GM20000 (cell line): ENCODE data around the gene SIX1.

Experiments used
- DNase-seq: peaks from one replicate; pipeline ENCODE4 v3.0.0; 2012; ENCODE audit warnings: low spot score
- TF ChIP-seq, protein P1 (sequence below): IDR thresholded peaks from 2 replicates; pipeline ENCODE4 v1.5.1; 2012; ENCODE audit warnings: mild to moderate bottlenecking, control low read depth; ENCODE audit errors: extremely low read depth, missing control alignments

Gene SIX1

DNA sequence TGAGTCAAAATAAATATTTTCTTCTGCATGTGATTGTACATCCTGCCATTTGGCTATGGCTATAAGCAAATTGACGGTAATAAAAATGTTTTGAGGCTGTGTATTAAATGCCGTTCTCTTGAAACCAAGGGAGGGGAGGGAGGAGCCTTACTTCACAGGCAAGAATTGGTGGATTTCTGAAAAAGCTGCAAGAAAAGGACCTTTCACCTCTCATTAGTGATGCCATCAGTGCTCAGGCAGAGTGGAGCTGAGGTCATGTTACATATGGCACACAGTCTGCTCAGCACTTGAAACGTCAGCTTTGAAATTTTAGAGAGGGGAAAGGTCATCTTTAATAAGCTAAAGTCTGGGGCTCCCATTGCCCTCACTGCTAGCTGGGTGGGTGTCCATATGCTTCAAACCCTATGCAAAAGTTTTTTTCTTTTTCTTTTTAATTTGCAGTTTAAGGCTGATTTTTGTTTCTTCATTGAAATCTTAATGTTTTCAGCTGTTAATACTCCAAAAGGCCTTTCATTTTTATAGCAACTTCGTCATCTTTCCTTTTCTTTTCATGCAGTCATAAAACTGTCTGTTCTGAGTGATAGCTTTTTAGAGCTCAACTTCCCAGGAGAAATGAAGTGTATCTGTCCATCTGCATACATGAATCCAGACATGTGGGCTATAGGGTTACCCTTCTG, 9.8 kb upstream of the SIX1 start:
- TF ChIP-seq, protein P1, sequence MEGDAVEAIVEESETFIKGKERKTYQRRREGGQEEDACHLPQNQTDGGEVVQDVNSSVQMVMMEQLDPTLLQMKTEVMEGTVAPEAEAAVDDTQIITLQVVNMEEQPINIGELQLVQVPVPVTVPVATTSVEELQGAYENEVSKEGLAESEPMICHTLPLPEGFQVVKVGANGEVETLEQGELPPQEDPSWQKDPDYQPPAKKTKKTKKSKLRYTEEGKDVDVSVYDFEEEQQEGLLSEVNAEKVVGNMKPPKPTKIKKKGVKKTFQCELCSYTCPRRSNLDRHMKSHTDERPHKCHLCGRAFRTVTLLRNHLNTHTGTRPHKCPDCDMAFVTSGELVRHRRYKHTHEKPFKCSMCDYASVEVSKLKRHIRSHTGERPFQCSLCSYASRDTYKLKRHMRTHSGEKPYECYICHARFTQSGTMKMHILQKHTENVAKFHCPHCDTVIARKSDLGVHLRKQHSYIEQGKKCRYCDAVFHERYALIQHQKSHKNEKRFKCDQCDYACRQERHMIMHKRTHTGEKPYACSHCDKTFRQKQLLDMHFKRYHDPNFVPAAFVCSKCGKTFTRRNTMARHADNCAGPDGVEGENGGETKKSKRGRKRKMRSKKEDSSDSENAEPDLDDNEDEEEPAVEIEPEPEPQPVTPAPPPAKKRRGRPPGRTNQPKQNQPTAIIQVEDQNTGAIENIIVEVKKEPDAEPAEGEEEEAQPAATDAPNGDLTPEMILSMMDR = no peak
- no peak for DNase-seq

DNA sequence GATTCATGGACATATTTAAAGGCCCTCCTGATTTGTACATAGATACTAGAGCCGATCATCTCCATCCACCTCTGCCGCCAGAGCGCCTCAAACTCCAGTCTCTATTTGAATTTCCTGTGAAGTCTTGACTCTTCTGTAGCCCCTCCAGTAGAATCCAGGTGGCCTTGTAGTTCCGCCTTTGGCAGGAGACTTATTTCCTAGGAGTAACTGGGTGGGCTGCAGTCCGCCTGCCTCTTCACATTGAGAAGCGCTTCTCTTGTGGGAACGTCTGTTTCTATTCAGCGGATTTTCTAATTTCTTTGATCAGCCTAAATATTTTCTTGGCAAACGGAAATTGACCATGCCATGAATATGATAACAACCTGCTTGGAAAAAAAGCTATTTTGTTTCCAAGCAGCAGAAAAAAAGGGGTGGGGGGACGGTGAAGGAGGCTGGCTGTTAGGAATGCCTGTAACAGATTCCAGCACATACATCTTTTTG, 9.0 kb upstream of the SIX1 start:
- TF ChIP-seq, protein P1 = no peak
- no peak for DNase-seq

DNA sequence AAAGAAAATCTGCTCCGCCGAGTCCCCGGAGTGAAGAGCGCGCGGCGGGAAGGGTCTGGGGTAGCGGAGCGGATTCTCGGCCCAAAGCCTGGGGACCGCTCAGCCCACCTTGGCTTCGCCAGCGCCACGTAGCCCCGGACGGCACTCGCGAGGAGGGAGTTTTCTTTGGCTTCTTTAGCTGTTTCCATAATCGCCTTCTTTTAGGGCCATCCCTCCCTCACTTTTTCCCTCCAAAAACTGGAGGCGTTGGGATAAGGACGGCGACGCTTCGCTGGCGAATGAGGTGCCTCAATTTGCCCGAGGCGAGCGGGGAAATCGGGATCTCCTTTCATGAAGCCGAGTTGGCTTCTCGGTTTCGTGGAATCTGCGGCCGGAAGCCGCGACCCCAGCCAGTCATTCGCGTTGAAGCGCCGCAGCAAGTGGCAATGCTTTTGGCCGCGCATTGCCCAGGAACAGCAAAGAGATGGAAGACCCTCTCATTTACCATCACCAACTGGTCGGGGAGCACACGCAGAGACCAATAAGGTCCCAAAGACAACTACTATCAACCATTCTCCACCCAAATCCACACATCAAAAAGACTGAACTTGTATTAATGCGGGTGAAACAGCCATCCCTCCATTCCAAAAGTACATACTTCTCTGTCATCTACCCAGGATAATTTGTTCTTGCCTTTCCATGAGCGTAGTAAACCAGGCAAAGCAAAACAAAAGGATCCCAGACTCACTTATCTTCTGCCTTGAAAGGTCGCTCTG, 8.4 kb upstream of the SIX1 start:
- peak; percentile 30 for DNase-seq
- TF ChIP-seq, protein P1 = no peak

DNA sequence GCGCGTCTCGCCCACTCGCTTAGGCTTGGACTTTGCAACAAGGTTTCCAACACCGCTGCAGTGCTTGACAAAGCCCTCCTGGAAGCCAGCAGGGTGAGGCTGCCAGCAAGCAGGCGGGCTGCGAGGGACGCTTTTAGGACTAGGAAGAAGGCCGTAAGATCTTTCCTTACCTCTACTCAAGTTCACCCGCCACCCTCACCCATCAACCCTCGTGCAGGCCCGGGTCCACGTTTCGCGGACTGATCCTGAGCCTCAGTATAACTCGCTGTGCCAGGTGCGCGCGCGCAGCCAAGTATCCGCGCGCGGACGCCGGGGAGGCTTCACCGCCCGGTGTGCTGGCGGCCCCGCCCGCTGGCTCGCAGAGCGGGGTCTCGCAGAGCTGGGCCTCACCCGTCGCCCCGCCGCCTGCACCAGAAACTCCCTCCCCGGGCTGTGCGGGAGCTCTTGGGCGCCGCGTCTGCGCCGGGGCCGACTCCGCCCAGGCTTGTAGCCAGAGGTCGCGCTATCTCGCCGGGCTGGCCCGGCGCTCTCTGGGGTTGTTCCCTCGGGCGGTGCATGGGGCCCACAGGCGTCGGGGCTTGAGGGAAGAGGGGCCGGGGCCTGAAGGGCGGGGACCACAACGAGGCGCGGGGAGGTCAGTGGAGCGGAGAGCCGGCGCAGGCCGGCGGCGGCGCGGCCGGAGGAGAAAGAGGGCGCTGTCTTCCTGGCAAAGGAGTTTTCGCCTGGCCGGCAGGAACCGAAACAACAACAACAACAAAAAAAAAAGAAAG, 7.6 kb upstream of the SIX1 start:
- DNase-seq = peak; percentile 89

DNA sequence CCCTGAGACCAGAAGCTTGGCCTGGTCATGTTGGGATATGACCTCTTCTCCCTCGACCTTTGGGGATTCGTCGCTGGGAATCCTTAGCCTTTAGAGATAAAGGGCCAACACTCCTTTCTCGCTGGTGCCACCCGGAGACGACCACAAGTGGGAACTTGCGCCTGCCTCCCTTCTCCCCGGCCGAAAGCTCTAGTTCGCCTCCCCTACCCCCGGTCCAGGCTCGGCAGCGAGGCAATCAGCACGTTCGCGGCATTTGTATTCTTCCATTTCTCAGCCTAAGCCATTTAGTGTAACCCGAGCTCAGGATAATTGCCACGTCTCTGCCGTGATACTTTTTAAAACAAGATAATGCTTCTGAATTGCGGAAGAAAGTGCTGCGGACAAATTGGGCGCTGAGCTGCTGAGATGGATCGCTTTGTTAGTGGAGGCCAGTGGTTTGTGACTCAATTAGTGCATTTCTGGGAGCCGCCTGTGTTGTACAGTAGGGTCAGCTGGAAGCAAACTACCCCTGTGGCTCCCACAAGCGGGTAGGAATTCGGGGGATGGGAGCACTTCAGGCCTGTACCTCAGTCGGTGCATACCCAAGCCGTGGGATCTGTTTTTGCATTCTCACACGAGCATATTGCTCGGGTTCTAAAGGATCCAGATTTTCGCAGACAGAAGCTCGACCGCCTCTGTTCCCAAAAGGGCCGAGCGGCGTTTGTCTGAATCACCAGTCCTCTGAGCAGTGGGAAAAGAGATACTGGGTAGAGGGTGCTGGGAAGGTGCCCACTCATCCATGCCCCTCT, 6.8 kb upstream of the SIX1 start:
- peak; percentile 31 for DNase-seq
- TF ChIP-seq, protein P1 = no peak

More for the DNA sequence above, 7.6 kb upstream of the SIX1 start:
- TF ChIP-seq, protein P1 = peak; percentile 58

DNA sequence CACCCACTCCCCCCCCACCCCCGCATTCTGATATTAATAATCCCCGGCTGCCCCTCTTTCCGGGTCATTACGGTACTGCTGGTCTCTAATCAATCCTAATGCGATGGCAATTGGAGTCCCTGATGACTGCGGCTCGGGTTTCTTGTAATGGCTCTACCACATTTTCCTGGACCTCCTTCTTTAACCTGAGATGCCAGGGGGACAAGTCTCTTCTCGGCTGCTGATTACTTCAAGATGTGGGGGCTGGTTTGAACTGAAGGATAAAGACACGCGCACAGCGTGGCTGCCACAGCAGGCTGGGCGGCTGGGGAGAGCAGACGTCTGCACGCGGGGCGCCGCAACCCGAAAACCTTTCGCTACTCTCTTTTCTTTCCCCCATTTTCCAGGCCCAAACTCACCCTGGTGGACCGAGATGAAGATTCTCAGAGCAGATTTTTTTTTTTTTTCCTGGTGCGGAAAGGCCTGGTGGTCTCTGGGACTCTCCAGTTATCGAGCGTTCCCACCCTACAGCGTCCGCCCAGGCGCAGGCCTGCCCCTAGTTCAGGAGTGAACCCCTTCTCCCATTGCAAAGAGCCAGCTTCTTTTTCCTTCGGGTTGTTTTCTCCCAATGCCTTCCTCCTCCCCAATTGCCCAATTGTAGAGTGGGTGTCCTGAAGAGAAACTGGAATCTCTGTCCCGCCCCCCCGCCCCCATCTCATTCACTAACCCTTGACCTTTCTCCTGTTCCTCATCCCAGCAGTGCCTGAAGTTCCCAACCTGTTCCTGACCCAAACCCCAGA, 6.0 kb upstream of the SIX1 start:
- peak; percentile 31 for DNase-seq
- TF ChIP-seq, protein P1 = no peak
